ENCODE data around the gene RCN2. TPM values are rescaled to one million over a fixed set of nuclear protein-coding genes. Genes with fewer than 3 reads are reported as not detected.

RCN2 gene
- total and polyA plus RNA-seq, 2 experiments from 2014 or later, result 170 to 327 TPM

DNA sequence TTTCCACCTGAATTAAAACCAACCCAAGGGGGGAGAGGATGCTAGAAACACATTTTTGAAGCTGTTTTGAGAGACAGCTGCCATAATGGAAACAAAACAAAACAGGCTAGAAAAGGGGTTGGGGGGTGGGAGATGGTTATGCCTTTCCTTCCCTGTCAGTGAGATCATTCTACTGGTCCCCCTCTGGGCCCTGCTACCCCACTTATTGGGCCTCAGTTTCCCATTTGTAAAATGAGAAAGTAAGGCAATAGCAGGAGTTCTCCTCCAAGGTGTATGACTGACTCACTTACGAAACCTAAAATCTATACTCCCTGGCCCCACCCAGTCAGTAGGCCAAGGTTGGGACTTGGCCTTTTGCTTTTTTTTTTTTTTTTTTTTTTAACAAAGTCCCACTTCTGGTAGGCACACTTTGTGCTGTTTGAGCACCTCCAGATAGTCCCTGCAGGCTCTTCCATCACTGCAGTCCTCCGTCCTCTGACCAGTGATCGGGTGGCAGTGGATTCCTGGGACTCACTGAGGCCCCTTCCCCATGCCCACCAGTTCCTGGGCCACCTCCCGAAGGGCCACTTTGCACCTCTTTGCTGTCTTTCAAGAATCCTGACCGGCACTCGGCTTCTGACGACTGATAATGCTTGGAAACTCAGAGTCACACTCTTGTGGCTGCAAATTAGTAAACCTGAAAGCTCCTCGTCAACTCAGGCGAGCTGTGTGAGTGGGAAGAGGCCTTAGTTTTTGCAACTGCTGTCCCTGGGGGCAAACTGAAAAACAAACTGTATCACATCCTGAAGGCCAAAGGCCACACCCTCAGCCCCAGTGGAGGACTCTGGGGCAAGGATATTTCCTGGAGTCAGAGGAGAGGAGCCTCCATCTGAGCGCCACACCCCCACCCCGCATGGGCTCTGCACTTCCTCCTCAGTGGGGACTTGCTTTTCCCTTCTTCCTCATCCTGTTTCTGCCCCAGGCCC lies 56.6 kb downstream of the RCN2 start (continued):
- TF ChIP-seq, protein P1, sequence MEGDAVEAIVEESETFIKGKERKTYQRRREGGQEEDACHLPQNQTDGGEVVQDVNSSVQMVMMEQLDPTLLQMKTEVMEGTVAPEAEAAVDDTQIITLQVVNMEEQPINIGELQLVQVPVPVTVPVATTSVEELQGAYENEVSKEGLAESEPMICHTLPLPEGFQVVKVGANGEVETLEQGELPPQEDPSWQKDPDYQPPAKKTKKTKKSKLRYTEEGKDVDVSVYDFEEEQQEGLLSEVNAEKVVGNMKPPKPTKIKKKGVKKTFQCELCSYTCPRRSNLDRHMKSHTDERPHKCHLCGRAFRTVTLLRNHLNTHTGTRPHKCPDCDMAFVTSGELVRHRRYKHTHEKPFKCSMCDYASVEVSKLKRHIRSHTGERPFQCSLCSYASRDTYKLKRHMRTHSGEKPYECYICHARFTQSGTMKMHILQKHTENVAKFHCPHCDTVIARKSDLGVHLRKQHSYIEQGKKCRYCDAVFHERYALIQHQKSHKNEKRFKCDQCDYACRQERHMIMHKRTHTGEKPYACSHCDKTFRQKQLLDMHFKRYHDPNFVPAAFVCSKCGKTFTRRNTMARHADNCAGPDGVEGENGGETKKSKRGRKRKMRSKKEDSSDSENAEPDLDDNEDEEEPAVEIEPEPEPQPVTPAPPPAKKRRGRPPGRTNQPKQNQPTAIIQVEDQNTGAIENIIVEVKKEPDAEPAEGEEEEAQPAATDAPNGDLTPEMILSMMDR (conservative IDR thresholded peaks at IDR 0.05; ENCODE audit: low read depth in 2 of 2), result no peak
- TF ChIP-seq, protein P2, sequence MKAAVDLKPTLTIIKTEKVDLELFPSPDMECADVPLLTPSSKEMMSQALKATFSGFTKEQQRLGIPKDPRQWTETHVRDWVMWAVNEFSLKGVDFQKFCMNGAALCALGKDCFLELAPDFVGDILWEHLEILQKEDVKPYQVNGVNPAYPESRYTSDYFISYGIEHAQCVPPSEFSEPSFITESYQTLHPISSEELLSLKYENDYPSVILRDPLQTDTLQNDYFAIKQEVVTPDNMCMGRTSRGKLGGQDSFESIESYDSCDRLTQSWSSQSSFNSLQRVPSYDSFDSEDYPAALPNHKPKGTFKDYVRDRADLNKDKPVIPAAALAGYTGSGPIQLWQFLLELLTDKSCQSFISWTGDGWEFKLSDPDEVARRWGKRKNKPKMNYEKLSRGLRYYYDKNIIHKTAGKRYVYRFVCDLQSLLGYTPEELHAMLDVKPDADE (IDR thresholded peaks at IDR 0.05), result no peak
- TF ChIP-seq, protein P3, sequence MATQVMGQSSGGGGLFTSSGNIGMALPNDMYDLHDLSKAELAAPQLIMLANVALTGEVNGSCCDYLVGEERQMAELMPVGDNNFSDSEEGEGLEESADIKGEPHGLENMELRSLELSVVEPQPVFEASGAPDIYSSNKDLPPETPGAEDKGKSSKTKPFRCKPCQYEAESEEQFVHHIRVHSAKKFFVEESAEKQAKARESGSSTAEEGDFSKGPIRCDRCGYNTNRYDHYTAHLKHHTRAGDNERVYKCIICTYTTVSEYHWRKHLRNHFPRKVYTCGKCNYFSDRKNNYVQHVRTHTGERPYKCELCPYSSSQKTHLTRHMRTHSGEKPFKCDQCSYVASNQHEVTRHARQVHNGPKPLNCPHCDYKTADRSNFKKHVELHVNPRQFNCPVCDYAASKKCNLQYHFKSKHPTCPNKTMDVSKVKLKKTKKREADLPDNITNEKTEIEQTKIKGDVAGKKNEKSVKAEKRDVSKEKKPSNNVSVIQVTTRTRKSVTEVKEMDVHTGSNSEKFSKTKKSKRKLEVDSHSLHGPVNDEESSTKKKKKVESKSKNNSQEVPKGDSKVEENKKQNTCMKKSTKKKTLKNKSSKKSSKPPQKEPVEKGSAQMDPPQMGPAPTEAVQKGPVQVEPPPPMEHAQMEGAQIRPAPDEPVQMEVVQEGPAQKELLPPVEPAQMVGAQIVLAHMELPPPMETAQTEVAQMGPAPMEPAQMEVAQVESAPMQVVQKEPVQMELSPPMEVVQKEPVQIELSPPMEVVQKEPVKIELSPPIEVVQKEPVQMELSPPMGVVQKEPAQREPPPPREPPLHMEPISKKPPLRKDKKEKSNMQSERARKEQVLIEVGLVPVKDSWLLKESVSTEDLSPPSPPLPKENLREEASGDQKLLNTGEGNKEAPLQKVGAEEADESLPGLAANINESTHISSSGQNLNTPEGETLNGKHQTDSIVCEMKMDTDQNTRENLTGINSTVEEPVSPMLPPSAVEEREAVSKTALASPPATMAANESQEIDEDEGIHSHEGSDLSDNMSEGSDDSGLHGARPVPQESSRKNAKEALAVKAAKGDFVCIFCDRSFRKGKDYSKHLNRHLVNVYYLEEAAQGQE (IDR thresholded peaks at IDR 0.05; ENCODE audit: unreplicated experiment), result no peak
- no peak for TF ChIP-seq ZNF331 (CRISPR knock-in tag; IDR thresholded peaks at IDR 0.05; ENCODE audit: low read depth)

DNA sequence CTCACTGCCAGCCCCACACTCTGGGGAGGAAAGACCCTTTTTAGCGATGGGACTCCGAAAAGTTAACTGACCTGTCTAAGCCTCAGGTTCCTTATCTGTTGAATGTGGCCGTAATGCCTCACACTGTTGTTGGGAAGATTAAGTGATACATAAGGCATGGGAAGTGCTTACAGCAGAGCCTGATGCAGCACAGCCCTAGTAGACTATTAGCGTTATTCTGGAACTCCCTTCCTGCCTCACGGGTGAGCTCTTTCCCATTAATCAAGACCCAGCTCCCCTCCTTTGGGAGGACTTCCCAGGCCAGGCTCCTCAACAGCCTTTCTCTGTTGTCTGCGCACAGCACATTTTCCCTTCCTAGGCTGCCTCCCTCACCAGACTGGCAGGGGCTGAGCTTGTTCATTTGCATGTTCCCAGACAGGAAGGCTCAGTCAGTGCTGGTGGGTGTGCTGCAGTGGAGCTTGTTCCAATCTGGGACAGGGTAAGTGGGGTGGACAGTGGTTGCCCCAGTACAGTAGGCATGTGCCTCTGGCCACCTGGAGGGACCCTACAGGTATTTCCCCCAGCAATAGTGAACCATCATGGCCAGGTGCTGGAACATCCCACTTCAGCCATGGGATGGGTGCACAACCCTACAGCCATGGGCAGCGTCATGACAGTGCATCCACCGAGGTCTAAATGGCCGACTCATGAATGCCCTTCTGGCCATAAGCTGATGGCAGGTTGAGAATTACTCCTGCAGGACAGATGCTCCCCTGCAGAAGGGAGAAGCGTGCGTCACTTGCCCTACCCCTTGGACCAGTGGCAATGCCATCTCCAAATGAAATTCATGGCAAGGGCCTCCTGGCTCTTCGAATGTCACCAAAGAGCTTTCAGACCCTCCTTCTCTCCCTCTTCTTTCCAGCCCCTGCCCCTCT lies 57.6 kb downstream of the RCN2 start:
- peaks cover under 1% of the 10 kb centered on the region for H3K27me3 Mint-ChIP-seq (ENCODE audit: insufficient read depth, low read depth, poor library complexity)
- Histone ChIP-seq H2AFZ (peak overlapping the region; percentile 87), H3K36me3 (ENCODE audit: insufficient read depth) (no peaks in the 10 kb centered on the region), H3K9me2 (ENCODE audit: insufficient read depth) (no peaks in the 10 kb centered on the region), H3K4me1 (ENCODE audit: insufficient read depth) (no peaks in the 10 kb centered on the region), H3K27ac (ENCODE audit: low read depth) (no peak overlapping the region), H3K27me3 (ENCODE audit: insufficient read depth) (no peaks in the 10 kb centered on the region), H4K20me1 (replicated peaks; ENCODE audit: insufficient read depth) (no peaks in the 10 kb centered on the region), H3K4me3 (no peak overlapping the region), H3F3A (replicated peaks; ENCODE audit: low read depth) (no peaks in the 10 kb centered on the region), H3K79me2 (replicated peaks; ENCODE audit: insufficient read depth) (no peaks in the 10 kb centered on the region), H3K4me2 (no peak overlapping the region)
- ATAC-seq, result no peak; the same call in 2 of the 3 replicates
- peaks cover 8% of the 10 kb centered on the region for H3K4me1 Mint-ChIP-seq
- no peaks in the 10 kb centered on the region for H3K9me3 Mint-ChIP-seq
- H3K4me3 Mint-ChIP-seq, result no peak overlapping the region
- no peak overlapping the region for H3K27ac Mint-ChIP-seq
- H3K36me3 Mint-ChIP-seq (ENCODE audit: low read depth), result no peaks in the 10 kb centered on the region
- DNase-seq (ENCODE audit: low spot score), result no peak
- TF ChIP-seq POLR2AphosphoS5 (IDR thresholded peaks at IDR 0.05; ENCODE audit: low read depth), result no peak
- TF ChIP-seq, protein P1 (conservative IDR thresholded peaks at IDR 0.05; ENCODE audit: low read depth in 2 of 2), result no peak
- no peak for TF ChIP-seq JUNB (IDR thresholded peaks at IDR 0.05; ENCODE audit: unreplicated experiment)
- TF ChIP-seq NANOG (IDR thresholded peaks at IDR 0.05; ENCODE audit: borderline replicate concordance), result no peak
- no peak for TF ChIP-seq CREB1 (CRISPR knock-in tag; IDR thresholded peaks at IDR 0.05; ENCODE audit: low read depth)
- no peak for TF ChIP-seq STAT1 (IDR thresholded peaks at IDR 0.05; ENCODE audit: unreplicated experiment)
- no peak for TF ChIP-seq EZH2 (IDR thresholded peaks at IDR 0.05; ENCODE audit: low read depth, unreplicated experiment)
- TF ChIP-seq EZH2phosphoT487 (IDR thresholded peaks at IDR 0.05; ENCODE audit: unreplicated experiment), result no peak
- TF ChIP-seq ZNF114 (CRISPR knock-in tag; IDR thresholded peaks at IDR 0.05), result no peak
- TF ChIP-seq, protein P2 (IDR thresholded peaks at IDR 0.05), result no peak
